ENCODE measurements around the gene ETF1.
A peak's percentile ranks its signal among the peaks of the same experiment; 100 is the strongest.
"Not testable (repeated sequence)": the region's sequence is repeated elsewhere in the genome, so short reads cannot be mapped to it uniquely, and the experiment has no call there.

The ETF1 gene

DNA sequence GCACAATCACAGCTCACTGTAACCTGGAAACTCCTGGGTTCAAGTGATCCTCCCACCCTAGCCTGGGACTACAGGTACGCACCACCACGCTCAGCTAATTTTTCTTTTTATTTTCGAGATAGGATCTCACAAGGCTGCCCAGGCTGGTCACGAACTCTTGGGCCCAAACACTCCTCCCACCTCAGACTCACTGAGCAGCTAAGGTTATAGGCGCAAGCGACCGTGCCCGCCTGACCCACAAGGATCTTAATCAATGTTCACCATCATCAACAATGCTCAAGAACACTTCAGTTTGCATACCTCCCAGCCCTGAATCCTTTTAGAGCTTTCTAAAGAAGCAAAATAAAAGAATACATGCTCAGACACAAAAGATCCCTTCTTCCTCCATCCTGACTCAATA lies 13.2 kb downstream of the ETF1 start:
- FAIRE-seq: no peak
- DNase-seq (ENCODE audit: low spot score): no peak

- FAIRE-seq (no peak), DNase-seq (ENCODE audit: low spot score) (no peak)
Measured at GRCh38 chr5:138528744-138529469, 14.1 kb downstream of the ETF1 start.

DNA sequence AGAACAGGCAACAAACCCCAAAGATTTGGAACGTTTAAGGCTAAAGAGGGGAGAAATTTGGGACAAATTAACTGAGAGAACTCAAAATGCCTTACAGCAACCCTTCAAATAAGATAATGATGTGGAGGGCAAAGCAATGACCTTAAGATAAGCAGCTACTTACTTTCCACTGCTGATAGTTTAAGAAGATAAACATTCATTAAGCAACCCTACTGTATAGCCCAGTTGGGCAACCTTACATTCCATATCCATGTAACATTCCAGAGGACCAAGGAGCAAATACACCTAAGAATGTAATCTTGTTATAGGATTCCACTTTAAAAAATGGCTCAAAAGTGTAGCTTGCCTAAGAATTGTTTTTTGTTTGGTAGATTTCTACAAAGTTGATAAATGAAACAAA lies 14.8 kb downstream of the ETF1 start:
- FAIRE-seq (no peak), DNase-seq (ENCODE audit: low spot score) (no peak)

DNA sequence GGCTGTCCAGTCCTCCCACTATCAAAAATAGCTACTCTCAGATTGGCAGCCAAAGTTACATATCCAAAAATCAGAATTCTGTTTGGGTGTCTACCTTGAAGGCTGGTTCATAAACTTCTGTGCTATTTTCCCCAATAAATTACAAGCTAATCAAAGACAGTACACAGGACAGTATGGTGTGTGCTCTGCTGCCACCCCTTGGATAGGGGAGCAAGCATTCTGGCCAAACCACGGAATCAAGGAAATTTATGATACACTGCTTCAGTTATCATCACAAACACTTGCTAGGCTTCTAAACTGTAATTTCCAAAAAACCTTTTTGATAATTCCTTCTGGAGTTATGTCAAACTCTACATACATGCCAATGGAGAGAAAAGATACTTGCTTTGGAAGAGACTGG lies 15.9 kb downstream of the ETF1 start:
- FAIRE-seq (no peak), DNase-seq (ENCODE audit: low spot score) (no peak)

DNA sequence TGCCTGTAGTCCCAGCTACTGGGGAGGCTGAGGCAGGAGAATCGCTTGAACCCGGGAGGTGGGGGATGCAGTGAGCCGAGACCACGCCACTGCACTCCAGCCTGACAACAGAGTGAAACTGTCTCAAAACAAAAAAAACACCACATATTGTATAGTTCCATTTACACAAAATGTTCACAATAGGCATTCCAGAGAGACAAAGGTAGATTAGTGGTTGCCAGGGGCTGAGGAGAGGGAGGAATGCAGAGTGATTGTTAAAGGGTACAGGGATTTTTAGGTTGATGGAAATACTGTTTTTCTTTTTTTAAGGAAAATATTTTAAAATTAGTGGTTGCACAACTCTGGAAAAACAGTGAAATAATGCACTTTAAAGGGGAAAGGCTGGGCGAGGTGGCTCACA lies 19.6 kb downstream of the ETF1 start:
- FAIRE-seq: no peak

DNA sequence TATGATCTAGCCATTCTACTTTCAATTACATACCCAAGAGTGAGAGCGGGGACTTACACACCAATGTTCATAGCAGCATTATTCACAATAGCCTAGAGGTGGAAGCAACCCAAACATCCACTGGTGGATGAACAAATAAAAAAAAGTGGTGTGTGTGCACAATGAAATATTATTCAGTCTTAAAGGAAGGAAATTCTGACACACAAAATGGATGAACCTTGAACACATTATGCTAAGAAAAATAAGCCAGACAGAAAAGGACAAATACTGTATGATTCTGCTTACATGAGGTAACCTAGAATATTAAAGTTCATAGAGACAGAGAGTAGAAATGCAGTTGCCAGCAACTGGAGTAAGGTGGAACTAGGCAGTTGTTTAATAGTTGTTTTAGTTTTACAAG lies 22.1 kb downstream of the ETF1 start:
- FAIRE-seq (no peak), DNase-seq (ENCODE audit: low spot score) (no peak)

More for the DNA sequence above, 19.6 kb downstream of the ETF1 start:
- no peak for DNase-seq (ENCODE audit: low spot score)

DNA sequence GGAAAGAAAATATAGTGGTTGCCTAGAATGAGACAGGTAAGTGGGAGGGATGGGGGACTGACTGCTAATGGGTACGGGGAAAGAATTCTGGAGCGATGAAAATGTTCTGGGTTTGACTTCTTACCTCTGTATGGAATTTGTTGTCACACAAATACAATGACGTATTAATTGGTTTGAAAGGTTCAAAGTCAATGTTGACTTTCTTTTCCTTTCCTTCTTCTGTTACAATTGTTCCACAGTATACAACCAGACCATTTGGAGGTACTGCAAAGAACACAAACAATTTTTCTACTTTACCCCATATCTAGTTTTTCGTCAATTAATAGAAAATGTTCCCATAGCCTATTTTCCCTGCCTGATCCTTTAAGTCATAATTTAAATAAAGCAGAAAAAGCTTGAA lies 25.6 kb downstream of the ETF1 start:
- FAIRE-seq (no peak), DNase-seq (ENCODE audit: low spot score) (no peak)

DNA sequence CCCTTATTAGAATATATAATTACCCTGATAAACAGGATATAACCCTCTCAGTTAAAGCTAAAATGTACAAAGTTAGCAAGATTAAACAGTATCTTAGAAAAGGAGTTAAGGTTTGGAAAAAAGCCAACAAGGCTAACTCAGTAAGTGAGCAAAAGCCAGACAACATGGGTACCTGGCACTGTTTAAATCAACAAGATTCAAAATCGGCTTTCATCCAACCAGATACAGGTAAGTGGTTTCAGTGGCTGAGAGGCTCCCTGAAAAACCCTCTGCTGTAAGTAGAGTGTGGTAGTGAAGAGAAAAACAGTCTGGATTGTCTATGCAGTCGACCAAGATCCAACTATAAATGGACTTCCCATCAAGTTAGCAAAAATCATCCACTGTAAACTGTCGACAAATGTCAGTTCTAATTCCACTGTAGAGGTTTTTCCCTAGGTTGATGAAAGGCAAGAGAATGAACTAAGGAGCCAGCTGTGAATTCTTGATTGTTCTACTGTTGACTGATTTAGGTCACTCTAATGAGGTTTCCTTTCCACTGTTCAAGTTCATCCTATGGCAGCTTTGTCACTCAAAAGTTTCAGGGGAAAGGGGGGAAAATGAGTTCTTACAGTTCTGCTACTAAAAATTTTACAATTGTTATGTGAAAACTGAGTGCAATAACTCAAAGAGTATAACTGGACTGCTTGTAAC lies 27.3 kb downstream of the ETF1 start:
- no peak for FAIRE-seq
- DNase-seq (ENCODE audit: low spot score): no peak

- no peak for FAIRE-seq
- DNase-seq (ENCODE audit: low spot score): no peak
Measured at GRCh38 chr5:138514021-138514420, 29.0 kb downstream of the ETF1 start.

GRCh38 chr5:138508958-138509357 lies 34.1 kb downstream of the ETF1 start:
- no peak for FAIRE-seq
- no peak for DNase-seq (ENCODE audit: low spot score)

DNA sequence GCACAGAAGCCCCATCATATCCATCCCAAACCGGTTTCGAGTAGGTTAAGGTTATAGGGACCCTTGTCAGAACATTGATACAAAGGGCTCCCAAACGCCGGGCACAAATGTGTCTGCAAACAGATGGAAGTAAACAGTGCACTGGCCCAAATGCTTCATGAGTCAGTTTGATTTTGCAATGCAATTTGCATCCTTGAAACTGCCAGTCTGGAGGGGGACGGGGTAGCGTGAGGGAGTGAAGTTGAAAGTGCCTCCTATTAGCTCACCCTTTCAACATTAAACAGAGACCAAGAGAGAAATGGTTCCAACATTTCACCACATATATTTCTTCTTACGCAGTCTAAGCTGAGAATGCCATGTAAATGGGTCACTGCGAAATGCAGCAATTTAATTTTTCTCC lies 35.6 kb downstream of the ETF1 start:
- DNase-seq (ENCODE audit: low spot score): not testable (repeated sequence)

DNA sequence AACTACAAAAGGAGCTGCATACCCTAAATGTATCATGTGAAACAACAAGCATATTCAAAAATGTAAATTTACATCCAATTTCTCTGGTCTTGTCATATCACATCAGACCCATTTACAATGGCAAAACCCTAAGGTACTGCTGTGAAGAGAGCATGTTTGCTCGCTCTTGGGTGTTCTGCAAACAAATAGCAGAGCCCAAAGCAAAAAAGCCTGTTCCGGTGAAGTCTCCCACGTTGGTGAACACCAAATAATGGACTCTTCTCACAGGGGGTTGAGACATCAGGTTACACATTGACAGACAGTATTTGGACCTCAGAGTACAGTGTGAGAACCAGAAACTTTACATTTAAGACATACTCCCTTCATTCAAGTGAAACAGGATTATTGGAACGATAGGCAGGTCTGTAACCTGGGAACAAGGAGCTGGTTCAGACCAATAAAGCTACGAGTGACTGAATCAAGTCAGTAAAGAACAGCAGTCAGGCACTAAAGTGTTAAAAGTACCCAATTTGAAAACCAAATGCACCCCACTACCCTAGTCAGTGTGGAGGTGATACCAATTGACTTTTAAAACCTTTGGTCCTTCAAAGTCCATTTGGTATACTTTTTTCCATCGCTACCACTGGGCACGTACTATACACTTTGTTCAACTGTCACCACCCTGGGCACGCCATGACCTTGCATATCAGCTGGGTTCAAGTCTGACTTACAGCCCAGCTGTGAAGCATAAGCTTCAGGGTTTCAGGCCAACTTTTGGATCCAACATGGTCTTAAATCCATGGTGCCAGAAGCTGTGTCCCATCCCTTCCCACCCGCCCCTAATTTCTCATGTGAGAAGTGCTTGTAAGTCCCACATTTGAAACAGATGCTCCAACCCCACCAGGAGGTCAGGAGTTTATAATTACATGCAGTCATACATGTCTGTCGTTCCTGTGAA lies 36.4 kb downstream of the ETF1 start:
- DNase-seq (ENCODE audit: low spot score) (no peak), FAIRE-seq (no peak)

More for the DNA sequence above, 35.6 kb downstream of the ETF1 start:
- FAIRE-seq: not testable (repeated sequence)

DNA sequence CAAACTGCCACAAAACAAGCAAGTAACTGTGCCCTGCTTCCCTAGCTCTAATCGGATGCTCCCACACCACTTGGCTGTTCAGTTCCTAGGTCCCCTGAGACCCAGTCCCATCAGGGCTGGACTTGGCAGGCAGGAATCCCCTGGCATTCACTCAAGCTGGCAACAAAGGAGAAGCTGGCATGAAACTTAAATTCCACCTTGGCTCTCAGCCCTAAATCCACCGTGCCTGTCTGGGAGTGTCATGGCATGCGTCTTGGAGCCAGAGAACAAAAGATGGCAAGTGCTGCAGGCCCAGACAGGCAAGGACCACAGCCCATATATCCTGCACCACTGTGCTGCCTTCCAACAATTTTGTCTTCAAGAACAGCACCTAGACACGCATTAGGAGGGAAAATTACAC lies 38.2 kb downstream of the ETF1 start:
- FAIRE-seq (no peak), DNase-seq (ENCODE audit: low spot score) (no peak)

DNA sequence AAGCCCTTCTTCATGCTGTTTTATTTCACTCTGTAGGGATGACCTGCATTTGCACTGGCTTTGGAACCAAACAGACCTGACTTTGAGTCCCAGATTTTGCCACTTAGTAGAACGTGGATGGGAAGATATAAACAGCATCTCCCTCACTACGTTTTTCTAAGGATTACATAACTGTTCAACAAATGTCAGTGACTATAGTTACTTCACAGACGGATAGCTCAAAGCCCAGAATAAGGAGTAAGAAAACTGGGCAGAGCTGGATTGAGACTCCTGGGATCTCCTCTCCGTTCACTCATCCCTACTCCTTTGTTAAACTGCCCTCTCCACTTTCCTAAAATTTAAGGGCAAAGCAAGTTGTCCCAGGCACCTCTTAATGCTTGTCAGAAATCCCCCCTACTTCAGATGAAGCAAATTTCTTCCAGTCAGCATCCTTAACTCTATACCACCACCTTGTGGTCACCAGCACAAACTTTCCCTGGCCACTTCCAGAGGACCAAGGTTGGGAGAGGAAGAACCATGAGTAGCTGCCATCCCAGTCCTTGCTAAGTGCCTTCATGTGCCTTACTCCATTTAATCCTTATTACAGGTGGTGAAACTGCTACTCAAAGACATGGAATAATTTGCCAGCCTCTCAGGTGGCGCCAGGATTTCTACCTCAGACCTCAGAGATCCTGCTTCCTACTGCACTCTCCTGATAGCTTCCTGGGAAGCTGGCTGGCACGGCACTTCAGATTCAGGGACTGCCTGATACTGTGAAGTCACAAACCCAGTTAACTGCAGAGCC lies 39.4 kb downstream of the ETF1 start:
- DNase-seq (ENCODE audit: low spot score) (peak; percentile 62), FAIRE-seq (no peak)

DNA sequence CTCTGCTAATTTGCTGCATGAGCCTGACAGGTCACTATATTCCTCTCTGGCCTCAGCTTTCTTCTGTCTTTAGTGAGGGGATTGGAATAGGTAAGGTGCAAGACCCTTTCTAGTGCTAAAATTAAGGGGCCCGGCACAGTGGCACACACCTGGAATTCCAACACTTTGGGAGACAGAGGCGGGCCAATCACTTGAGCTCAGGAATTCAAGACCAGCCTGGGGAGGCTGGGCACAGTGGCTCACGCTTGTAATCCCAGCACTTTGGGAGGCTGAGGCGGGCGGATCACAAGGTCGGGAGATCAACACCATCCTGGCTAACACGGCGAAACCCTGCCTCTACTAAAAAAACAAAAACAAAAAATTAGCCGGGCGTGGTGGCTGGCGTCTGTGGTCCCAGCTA lies 40.5 kb downstream of the ETF1 start:
- FAIRE-seq: no peak
- DNase-seq (ENCODE audit: low spot score): no peak

GRCh38 chr5:138502121-138502520 lies 40.9 kb downstream of the ETF1 start:
- FAIRE-seq (no peak), DNase-seq (ENCODE audit: low spot score) (no peak)

DNA sequence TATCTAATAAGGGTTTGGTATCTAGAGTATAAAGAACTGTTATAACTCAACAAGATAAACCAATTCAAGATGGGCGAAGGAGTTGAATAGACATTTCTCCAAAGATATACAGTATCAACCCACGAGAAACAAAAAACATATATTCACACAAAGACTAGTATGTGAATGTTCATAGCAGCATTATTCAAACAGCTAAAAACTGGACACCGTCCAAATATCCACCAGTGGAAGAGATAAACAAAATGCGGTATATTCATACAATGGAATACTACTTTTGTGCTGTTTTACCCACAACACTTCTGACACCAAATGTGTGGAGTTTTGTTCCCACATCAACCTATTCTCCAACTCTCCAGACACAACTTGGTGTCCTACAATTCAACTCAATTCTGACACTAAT lies 44.7 kb downstream of the ETF1 start:
- DNase-seq (ENCODE audit: low spot score) (no peak), FAIRE-seq (no peak)

DNA sequence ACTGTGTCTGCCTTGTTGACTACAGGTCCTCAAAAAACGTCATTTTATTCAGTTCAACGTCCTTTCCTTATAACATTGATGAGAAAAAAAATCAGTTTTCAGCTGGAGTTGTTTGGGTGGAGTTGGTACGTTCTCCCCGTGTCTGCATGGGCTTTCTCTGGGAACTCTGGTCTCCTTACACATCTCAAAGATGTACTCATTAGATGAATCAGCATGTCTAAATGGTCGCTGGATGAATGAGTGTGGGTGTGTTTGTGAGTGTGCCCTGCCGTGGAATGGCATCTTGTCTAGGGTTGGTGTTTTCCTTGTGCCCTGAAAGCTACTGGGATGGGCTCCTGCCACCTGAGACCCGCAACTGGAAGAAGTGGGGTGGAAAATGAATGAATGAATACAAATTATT lies 47.7 kb downstream of the ETF1 start:
- FAIRE-seq (no peak), DNase-seq (ENCODE audit: low spot score) (no peak)

DNA sequence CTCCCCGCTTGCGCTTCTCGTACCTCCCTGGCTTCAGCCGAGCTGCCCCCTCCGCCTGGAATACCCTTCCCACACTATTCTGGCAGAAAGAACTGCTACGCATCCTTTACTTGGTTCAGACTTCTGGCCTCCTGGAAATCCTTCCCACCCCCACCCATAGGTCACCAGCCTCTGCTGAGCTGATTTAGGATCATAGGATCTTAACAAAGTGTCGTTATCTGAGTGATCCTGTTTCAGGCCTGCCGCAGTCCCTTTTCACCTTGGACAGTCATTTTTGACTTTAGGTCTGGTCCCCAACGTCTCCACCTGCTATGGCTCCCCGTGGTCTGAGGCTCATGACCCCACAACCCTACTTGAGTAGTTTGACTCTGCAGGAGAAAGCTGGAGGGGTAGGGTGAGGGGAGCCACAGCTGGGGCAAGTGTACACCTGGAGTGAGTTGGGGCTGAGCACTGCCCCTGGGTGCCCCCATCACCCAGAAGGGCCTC lies 50.4 kb downstream of the ETF1 start:
- DNase-seq (ENCODE audit: low spot score) (no peak), FAIRE-seq (no peak)

DNA sequence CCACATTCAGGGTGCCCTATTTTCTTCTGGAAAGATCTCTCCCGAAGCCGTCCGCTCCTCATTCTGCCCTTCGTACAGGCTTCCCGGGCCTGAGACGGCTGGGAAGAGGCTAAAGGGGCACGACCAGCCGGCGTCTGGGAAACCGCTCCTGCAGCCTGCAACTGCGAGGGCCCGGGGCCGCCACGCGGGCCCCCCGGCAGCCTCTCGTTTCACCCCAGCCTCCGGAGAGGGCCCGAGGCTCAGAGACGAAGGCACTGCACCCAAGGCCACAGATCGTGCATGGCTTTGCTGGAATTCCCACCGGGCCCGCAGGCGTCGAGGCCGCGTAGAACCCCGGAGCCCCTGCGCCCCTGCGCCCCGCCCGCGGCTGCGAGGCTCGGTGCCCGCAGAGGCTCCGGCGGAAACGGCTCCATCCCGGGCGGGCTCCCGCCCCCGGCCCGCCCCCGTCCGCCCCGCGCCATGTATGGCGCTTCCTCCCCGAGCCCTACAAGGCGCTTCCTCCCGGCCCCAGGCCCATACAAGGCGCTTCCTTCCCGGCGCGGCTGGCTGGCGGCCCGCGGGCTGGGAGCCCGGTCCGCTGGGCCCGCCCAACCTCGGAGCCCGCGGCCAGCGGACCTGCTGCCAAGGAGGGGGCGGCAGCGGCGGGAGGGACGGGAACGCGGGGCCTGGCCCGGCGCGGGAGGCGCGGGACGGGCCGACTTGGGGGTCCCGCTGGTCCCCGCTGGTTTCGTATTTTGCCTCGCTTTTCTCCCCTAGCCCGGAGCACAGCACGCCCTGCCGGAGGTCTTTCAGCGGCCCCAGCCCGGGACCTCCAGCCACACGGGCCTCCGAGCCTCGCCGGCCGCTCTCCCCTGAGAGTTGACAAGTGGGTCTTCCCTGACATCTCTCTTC lies 51.1 kb downstream of the ETF1 start:
- DNase-seq (ENCODE audit: low spot score): peak; percentile 88
- no peak for FAIRE-seq

Measured in urothelium cell line (cell line).